Fibroblast of villous mesenchyme (primary cell): ENCODE measurements around the gene ENTPD2. TPM values are rescaled to one million over a fixed set of nuclear protein-coding genes. Genes with fewer than 3 reads are reported as not detected.

ENCODE experiments used
- DNase-seq: peaks from one replicate; pipeline ENCODE4 v3.0.0-alpha.2; 2010; ENCODE audit warnings: low read depth
- H3K4me3 ChIP-seq: 2 replicates; pipeline ENCODE4 v1.5.1; 2011; ENCODE audit warnings: low read depth, mild to moderate bottlenecking, low read length
- CTCF ChIP-seq: IDR thresholded peaks from 2 replicates; pipeline ENCODE4 v1.5.1; 2012; ENCODE audit warnings: low read depth, mild to moderate bottlenecking, low read length; ENCODE audit not compliant: insufficient read depth
- total RNA-seq: library from RNA; depleted of rRNA; stranded (reverse); fragments of >200 nt; gene quantifications from 2 replicates; pipeline ENCODE4 v1.2.3, GENCODE V29; 2012

ENTPD2 gene
- total RNA-seq, 1 donor: not detected

GRCh38 chr9:137020771-137021567 is 32.9 kb downstream of the ENTPD2 start:
- no peak for DNase-seq
- H3K4me3 ChIP-seq: no peak overlapping the region
- no peak for TF ChIP-seq CTCF

DNA sequence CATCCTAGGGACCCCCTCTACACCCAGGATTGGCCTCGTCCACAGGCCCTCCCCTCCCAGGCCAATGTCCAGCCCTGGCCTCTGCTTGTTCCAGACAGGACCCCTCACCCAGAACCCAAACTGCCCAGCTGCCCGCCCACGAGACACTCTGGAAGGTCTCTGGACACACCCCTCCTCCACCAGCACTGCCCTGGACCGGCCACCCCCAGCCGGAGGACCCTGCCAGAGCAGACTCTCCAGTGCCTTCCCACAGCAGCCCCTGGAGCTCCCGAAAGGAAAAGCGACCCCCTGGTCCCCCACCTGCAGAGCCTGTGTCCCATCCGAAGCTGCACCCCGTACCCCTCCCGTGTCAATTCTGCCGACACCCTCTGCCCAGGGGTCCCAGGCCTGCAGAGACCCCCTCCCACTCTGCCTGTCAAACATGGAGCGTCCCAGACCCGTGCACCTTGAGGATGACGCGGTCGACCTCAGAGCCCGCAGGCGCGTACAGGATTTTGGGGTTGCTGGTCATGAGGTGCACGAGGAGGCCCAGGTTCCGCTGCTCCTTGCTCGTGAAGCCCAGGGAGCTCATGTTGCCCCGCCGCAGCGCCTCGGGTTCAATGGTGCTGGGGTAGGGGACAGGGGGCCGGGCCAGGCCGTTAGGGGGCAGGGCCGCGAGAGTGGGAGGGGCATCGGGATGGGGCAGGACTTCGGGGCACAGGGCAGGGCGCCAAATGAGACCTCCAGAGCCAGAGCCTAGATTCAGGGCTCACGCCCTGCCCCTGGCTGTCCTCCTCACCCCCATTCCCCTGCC is 33.8 kb downstream of the ENTPD2 start:
- no peak overlapping the region for H3K4me3 ChIP-seq
- no peak for DNase-seq
- TF ChIP-seq CTCF: no peak

DNA sequence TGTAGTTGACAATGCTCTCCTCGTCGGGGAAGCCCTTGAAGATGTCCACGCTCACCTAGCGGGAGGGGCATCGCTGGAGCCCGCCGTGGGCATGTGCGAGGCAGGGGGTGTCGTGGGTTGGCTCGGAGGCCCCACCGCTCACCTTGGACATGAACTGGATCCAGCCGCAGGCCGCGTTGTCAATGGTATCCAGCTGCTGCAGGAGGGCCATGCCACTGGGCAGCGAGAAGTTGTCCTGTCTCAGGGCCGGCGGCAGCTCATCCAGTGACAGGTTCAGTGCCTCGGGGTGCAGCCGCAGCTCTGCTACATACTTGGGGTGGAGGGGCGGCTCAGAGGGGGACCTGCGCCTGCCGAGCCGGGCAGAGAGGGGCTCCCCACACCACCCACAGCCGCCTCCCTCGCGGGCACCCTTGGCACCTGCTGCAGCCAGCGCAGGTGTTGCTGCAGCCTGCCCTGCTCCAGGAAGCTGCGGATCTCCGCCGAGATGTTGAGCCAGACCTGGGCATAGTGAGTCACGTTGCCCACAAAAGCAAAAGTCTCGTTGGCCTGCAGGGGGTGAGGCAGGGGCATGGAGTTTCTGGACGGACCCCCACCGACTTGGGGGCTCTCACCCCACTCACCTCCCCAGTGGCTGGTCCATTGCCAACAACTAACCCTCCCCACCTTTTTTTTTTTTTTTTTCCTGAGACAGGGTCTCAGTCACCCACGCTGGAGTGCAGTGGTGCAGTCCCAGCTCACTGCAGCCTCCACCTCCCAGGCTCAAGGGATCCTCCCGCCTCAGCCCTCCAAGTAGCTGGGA is 34.9 kb downstream of the ENTPD2 start:
- no peak overlapping the region for H3K4me3 ChIP-seq
- no peak for TF ChIP-seq CTCF
- DNase-seq: no peak

DNA sequence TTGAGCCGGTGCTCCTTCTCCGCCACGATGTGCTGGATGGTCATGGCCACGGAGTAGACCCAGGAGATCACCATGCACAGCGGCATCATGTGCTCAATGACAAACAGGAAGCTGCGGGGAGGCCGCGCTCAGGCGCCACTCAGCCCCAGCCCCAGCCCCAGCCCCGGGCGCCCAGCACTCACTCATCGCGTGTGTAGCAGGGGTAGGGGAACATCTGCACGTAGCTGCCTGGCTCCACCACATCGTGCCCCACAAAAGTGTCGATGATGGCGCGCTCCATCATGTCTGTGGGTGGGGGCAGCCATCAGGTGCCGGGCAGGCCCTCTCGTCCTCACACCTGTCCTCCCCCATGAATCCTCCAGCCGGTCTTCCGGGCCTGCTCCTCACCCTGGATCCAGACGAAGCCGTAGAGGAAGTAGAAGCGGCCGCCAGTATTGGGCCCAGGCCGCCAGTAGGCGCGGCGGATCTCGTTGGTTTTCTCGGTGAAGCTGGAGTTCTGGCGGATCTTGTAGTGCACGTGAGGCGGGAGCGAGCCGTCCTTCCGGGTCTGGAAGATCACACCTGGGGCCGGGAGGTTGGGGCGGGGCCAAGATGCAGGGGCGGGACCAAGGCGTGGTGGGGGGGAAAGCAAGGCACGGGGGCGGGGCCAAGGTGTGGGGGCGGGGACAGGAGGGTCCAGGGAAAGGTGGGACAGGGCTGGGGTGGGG is 35.9 kb downstream of the ENTPD2 start:
- H3K4me3 ChIP-seq: no peak overlapping the region
- TF ChIP-seq CTCF: no peak
- no peak for DNase-seq

DNA sequence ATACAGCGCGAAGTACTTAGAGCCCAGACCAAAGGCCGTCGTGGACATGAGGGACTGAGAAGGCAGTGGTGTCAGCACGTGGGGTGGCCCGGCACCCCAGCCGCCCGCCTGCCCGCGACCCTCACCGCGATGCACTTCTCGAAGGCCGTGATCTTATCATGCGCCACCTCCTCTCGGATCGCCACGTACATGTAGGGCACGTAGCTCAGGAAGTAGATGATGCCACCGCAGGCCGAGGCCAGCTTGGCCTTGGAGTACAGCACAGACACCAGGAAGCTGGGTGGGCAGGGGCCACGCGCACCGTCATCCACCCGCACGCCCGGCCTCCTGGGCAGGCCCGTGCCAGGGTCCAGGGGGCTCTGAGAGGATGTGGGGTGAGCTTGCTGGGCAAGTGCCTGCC is 36.8 kb downstream of the ENTPD2 start:
- no peak for TF ChIP-seq CTCF
- DNase-seq: no peak
- H3K4me3 ChIP-seq: no peak overlapping the region

DNA sequence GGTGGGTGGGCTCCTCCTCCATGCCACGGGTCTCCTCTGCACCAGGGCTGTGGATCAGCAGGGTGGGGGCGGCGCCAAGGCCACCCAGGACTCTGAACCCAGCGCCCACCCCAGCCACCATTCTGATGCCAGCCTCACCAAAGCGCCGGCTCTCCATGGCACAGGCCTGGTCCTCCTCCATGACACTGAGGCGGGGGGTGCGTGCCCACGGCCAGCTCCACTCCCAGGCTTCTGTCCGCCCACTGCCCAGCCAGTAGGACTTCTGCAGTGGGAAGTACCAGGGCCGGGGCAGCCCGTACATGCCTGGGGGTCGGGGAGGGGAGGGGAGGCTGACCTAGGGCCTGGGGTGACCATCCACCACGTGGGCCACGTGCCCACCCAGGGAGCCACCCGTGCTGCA is 37.4 kb downstream of the ENTPD2 start:
- no peak overlapping the region for H3K4me3 ChIP-seq

More for the DNA sequence above, 37.4 kb downstream of the ENTPD2 start:
- no peak for DNase-seq
- no peak for TF ChIP-seq CTCF
